HG03097 (cell line): ENCODE measurements around the gene ATPAF2.
"Not testable (repeated sequence)": the region's sequence is repeated elsewhere in the genome, so short reads cannot be mapped to it uniquely, and the experiment has no call there.

Experiments used
- ATAC-seq: cut with Tn5 transposase; IDR thresholded peaks from one replicate; pipeline ENCODE4 v1.9.1; 2021; ENCODE audit not compliant: unreplicated experiment, low FRiP score

The ATPAF2 gene

GRCh38 chr17:18014006-18014405 is 25.0 kb downstream of the ATPAF2 start:
- no peak for ATAC-seq

GRCh38 chr17:18011286-18011685 is 27.7 kb downstream of the ATPAF2 start:
- ATAC-seq = no peak

GRCh38 chr17:18009609-18010420 is 29.2 kb downstream of the ATPAF2 start:
- no peak for ATAC-seq

- ATAC-seq = no peak
These were observed 30.3 kb downstream of the ATPAF2 start for GRCh38 chr17:18008496-18009268.

- ATAC-seq = no peak
These were observed 32.3 kb downstream of the ATPAF2 start for GRCh38 chr17:18006495-18007239.

- no peak for ATAC-seq
These were observed 33.5 kb downstream of the ATPAF2 start for GRCh38 chr17:18005496-18005895.

GRCh38 chr17:18004884-18005305 is 34.1 kb downstream of the ATPAF2 start:
- ATAC-seq = no peak

GRCh38 chr17:18004345-18004744 is 34.6 kb downstream of the ATPAF2 start:
- ATAC-seq = no peak

- ATAC-seq = no peak
These were observed 36.8 kb downstream of the ATPAF2 start for GRCh38 chr17:18002171-18002570.

- no peak for ATAC-seq
These were observed 38.9 kb downstream of the ATPAF2 start for GRCh38 chr17:18000030-18000408.

GRCh38 chr17:17999364-18000029 is 39.5 kb downstream of the ATPAF2 start:
- no peak for ATAC-seq

GRCh38 chr17:17998934-17999333 is 40.0 kb downstream of the ATPAF2 start:
- no peak for ATAC-seq

GRCh38 chr17:17995887-17996286 is 43.1 kb downstream of the ATPAF2 start:
- not testable (repeated sequence) for ATAC-seq

- no peak for ATAC-seq
These were observed 44.5 kb downstream of the ATPAF2 start for GRCh38 chr17:17994271-17995069.

- ATAC-seq = no peak
These were observed 45.1 kb downstream of the ATPAF2 start for GRCh38 chr17:17993852-17994251.

GRCh38 chr17:17993366-17993765 is 45.6 kb downstream of the ATPAF2 start:
- no peak for ATAC-seq

- ATAC-seq = no peak
These were observed 48.7 kb downstream of the ATPAF2 start for GRCh38 chr17:17990282-17990681.

- ATAC-seq = no peak
These were observed 49.4 kb downstream of the ATPAF2 start for GRCh38 chr17:17989618-17990017.

- ATAC-seq = no peak
These were observed 49.9 kb downstream of the ATPAF2 start for GRCh38 chr17:17989081-17989480.

GRCh38 chr17:17988427-17988945 is 50.5 kb downstream of the ATPAF2 start:
- ATAC-seq = no peak
